OCI-LY7 (cell line): Measurements from ENCODE around the gene ZNF70.

ENCODE experiments used
- EZH2phosphoT487 ChIP-seq: fragments of 200-600 bp; sonication (generic); IDR thresholded peaks from 2 replicates; pipeline ENCODE4 v1.6.1; 2018; ENCODE audit warnings: low read depth, borderline replicate concordance, mild to moderate bottlenecking, mixed run types, antibody characterized with exemption, low read length, moderate library complexity, mixed read lengths
- TF ChIP-seq, protein P1 (sequence below): fragments of 200-600 bp; sonication (generic); conservative IDR thresholded peaks from 2 replicates; pipeline ENCODE4 v1.5.1; 2014; ENCODE audit warnings: mild to moderate bottlenecking, antibody characterized with exemption, low read length, moderate library complexity, mixed read lengths

DNA sequence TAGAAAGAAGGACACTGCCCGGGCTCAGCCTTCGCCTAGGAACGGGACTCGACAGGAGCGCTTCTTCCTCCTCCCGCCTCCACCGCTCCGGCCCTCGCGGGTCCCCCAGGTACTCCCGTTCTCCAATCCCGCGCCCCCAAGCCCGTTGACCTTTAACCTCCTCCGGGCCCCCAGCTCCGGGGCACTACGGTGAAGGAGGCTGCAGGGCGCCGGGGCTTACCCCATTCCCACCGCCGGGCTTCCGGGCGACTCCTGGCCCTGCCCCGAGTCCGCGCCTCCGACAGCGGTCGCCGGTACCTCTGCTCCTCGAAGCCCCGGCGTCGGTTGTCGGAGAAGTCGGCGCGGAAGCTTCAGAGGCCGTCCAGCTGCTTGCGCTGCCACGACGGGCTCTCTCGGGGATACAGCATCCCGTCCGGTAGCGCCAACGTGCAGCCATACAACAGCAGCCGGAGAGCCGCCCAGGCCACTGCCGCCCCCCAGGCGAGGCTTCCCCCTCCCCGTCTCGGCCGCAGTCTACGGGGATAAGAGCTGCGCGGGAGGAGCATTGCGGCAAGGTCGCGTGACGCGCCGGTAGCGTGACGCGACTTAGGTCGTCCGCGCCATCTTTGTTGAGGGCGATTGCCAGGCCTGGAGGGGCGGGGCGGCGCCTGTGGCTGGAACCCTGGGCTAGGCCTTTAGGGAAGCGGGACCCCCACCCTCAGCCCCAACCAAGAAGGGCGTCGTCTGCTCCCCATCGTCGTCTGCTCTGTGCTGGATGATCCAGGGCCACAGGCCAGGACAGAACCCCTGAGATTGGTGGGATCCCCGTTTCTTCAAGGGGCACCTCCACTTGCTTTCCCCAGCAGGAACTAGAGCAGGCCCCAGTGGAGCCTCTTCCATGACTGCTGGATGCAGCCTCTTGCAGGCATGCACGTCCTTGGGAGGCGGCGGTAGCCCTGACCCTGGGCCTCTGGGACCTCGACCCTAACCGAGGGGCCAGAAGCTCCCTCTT, 33.8 kb downstream of the ZNF70 start:
- TF ChIP-seq EZH2phosphoT487, result no peak
- TF ChIP-seq, protein P1, sequence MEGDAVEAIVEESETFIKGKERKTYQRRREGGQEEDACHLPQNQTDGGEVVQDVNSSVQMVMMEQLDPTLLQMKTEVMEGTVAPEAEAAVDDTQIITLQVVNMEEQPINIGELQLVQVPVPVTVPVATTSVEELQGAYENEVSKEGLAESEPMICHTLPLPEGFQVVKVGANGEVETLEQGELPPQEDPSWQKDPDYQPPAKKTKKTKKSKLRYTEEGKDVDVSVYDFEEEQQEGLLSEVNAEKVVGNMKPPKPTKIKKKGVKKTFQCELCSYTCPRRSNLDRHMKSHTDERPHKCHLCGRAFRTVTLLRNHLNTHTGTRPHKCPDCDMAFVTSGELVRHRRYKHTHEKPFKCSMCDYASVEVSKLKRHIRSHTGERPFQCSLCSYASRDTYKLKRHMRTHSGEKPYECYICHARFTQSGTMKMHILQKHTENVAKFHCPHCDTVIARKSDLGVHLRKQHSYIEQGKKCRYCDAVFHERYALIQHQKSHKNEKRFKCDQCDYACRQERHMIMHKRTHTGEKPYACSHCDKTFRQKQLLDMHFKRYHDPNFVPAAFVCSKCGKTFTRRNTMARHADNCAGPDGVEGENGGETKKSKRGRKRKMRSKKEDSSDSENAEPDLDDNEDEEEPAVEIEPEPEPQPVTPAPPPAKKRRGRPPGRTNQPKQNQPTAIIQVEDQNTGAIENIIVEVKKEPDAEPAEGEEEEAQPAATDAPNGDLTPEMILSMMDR, result no peak
